ENCODE data around the gene MTERF2.

- TF ChIP-seq, protein P1, sequence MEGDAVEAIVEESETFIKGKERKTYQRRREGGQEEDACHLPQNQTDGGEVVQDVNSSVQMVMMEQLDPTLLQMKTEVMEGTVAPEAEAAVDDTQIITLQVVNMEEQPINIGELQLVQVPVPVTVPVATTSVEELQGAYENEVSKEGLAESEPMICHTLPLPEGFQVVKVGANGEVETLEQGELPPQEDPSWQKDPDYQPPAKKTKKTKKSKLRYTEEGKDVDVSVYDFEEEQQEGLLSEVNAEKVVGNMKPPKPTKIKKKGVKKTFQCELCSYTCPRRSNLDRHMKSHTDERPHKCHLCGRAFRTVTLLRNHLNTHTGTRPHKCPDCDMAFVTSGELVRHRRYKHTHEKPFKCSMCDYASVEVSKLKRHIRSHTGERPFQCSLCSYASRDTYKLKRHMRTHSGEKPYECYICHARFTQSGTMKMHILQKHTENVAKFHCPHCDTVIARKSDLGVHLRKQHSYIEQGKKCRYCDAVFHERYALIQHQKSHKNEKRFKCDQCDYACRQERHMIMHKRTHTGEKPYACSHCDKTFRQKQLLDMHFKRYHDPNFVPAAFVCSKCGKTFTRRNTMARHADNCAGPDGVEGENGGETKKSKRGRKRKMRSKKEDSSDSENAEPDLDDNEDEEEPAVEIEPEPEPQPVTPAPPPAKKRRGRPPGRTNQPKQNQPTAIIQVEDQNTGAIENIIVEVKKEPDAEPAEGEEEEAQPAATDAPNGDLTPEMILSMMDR (IDR thresholded peaks at IDR 0.05): no peak
- TF ChIP-seq POLR2A (IDR thresholded peaks at IDR 0.05): no peak
These were observed 36.4 kb downstream of the MTERF2 start for GRCh38 chr12:106950591-106950990.
